Stimulated activated CD4-positive, alpha-beta T cell treated with anti-CD3 and anti-CD28 coated beads, TNF-alpha, amount 100 ng/mL, for 4 hours (primary cell): ENCODE data around the gene STRA6.
"Not testable (repeated sequence)": the region's sequence is repeated elsewhere in the genome, so short reads cannot be mapped to it uniquely, and the experiment has no call there.

Source experiments
- DNase-seq, 3 experiments: peaks; one replicate each; pipeline ENCODE4 v3.0.0-alpha.2; 2020; ENCODE audit warnings: low read depth in 3 of 3

Gene STRA6

GRCh38 chr15:74179983-74180880 lies 22.4 kb downstream of the STRA6 start:
- DNase-seq = no peak

GRCh38 chr15:74179101-74179841 lies 23.3 kb downstream of the STRA6 start:
- DNase-seq = no peak

- no peak for DNase-seq
These were observed 24.1 kb downstream of the STRA6 start for GRCh38 chr15:74178326-74179100.

DNA sequence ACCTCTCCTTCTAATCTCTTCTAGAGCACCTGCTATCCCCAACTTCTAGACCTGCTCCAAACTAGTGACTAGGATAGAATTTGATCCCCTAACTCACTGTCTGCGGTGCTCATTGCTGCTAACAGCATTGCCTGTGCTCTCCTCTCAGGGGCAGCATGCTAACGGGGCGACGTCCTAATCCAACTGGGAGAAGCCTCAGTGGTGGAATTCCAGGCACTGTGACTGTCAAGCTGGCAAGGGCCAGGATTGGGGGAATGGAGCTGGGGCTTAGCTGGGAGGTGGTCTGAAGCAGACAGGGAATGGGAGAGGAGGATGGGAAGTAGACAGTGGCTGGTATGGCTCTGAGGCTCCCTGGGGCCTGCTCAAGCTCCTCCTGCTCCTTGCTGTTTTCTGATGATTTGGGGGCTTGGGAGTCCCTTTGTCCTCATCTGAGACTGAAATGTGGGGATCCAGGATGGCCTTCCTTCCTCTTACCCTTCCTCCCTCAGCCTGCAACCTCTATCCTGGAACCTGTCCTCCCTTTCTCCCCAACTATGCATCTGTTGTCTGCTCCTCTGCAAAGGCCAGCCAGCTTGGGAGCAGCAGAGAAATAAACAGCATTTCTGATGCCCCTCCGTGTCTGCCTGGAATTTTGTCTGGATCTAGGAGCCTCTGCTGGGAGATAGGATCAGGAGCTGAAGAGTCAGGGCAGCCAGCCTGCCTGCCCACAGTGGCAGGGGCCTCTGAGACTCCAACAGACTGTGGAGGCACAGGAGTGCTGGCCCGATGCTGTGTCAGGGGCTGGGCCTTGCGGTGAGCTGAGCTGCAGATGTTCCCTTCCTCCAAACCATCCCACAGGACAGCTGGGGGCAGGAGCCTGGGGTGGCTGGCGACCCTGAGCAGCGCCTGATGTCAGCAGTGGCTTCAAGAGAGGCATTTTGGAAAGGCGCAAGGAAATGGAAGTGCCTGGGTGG lies 26.0 kb downstream of the STRA6 start:
- no peak for DNase-seq

- DNase-seq = no peak
These were observed 27.1 kb downstream of the STRA6 start for GRCh38 chr15:74175271-74176191.

DNA sequence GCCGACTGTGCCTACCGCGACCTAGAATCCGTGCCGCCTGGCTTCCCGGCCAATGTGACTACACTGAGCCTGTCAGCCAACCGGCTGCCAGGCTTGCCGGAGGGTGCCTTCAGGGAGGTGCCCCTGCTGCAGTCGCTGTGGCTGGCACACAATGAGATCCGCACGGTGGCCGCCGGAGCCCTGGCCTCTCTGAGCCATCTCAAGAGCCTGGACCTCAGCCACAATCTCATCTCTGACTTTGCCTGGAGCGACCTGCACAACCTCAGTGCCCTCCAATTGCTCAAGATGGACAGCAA lies 27.7 kb downstream of the STRA6 start:
- DNase-seq = no peak

- no peak for DNase-seq
These were observed 28.2 kb downstream of the STRA6 start for GRCh38 chr15:74174219-74174957.

DNA sequence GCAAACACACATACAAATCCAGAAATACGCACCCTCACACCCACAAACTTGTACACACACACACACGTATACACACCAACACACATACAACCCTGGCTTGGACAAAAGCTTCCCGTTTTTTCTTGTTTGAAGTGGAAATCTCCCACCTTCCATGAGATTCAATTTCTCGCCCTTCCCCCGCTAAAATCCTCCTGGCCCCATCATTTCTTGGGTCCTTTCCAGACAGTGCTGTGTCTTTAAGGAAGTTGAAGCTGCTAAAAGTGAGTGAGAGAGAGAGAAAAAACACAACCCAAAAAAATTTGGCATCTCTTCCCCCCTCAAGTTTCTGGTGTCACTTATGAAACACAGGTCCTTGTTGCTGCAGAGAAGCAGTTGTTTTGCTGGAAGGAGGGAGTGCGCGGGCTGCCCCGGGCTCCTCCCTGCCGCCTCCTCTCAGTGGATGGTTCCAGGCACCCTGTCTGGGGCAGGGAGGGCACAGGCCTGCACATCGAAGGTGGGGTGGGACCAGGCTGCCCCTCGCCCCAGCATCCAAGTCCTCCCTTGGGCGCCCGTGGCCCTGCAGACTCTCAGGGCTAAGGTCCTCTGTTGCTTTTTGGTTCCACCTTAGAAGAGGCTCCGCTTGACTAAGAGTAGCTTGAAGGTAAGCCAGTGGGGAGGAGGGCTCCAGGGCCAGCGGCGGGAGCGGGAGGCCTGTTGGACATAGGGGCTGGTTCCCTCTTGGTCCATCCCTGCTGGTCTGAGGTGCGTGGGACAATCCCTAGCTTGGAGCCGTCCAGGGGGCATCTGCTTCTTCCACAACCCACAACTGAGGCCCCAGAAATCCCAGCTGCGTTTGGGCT lies 29.0 kb downstream of the STRA6 start, which contains the start of gene ISLR:
ISLR (plus strand) TSS at position 331 of the 839 bp plus-strand sequence. CDS start 1,149 bp downstream, outside the sequence.
- DNase-seq = no peak

DNA sequence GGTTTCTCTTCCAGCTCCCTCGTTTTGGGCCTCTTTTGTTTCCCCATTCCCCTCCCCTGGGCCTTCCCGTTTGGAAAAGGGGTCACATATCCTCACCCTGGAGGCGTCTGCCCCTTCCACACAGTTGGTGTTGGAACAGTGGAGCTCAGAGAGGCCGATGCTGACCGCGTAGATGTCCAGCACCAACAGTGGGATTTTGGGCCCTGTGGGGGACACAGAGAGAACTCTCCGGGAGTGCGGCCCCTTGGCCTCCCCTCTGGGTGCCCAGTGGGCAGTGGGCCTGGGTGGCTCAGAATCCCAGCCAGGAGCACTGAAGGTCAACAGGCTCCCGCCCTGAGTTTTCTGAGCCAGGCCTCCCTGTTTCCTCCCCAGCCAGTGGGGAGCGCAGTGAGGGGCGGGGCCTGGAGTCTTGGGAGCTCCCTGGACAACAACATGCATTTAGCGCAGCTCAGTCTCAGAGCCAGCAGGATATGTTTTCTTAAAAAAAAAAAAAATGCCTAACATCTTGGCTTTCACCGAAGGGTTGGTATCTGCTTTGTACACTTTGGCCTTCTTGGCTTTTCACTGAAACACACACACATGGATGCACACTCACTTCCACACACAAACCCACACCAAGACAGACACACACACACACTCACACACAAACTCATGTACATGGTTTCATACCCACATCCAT lies 29.7 kb downstream of the STRA6 start:
- DNase-seq = no peak

- DNase-seq = no peak
These were observed 30.5 kb downstream of the STRA6 start for GRCh38 chr15:74171965-74172541.

GRCh38 chr15:74170875-74171578 lies 31.6 kb downstream of the STRA6 start:
- DNase-seq = no peak

GRCh38 chr15:74170071-74170844 lies 32.3 kb downstream of the STRA6 start:
- no peak for DNase-seq

GRCh38 chr15:74168711-74169126 lies 33.9 kb downstream of the STRA6 start:
- DNase-seq = no peak

GRCh38 chr15:74167891-74168331 lies 34.7 kb downstream of the STRA6 start:
- DNase-seq = no peak

GRCh38 chr15:74165461-74165860 lies 37.1 kb downstream of the STRA6 start:
- DNase-seq = no peak

DNA sequence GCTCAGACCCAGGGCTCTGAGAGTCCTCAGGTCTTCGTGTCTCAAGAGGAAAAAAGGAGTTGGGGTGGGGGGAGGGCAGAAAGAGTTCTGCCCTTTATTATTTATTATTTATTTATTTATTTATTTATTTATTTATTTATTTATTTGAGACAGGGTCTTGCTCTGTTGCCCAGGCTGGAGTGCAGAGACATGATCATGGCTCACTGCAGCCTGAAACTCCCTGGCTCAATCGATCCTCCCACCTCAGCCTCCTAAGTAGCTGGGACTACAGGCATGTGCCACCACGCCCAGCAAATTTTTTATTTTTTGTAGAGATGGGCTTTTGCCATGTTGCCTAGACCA lies 40.4 kb downstream of the STRA6 start:
- not testable (repeated sequence) for DNase-seq
